ENCODE measurements around the gene CSRNP3.

Gene CSRNP3

DNA sequence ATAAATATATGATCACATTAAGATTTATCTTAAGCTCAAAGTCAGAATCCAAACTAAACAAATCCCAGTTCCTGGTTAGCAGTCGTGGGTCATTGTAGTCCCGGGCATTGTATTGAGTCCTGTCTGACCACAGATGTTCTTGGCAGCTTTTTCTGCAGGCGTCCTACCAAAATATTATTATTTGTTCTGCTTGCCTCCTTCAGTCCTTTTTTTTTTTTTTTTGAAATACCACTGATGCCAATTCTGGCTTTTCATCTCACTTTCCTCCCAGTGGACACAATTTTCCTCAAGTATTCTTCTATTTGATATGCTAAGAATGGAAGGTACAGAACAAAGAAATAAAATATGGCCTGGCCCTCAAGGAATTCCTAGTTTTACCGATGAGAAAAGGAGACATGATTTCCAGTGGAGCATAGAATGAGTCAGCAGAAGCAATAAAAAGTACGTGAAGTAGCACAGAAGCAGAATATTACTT lies 151.6 kb downstream of the CSRNP3 start:
- DNase-seq, result no peak
- in situ Hi-C loops (cut with MboI; ENCODE audit: low pct_unique_long_range_greater_than_20kb, low sequenced_read_pairs), result no loop called here

DNA sequence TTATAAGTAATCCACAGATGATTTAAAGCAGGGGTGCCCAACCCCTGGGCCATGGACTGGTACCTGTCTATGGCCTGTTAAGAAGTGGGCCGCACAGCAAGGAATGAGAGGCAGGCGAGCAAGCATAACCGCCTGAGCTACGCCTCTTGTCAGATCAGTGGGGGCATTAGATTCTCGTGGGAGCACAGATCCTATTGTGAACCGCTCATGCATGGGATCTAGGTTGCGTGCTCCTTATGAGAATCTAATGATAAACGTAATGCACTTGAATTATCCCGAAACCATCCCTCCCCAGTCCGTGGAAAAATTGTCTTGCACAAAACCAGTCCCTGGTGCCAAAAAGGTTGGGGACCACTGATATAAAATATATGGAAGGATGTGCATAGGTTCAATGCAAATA lies 153.7 kb downstream of the CSRNP3 start:
- in situ Hi-C loops (cut with MboI; ENCODE audit: low pct_unique_long_range_greater_than_20kb, low sequenced_read_pairs), result no loop called here
- no peak for DNase-seq

DNA sequence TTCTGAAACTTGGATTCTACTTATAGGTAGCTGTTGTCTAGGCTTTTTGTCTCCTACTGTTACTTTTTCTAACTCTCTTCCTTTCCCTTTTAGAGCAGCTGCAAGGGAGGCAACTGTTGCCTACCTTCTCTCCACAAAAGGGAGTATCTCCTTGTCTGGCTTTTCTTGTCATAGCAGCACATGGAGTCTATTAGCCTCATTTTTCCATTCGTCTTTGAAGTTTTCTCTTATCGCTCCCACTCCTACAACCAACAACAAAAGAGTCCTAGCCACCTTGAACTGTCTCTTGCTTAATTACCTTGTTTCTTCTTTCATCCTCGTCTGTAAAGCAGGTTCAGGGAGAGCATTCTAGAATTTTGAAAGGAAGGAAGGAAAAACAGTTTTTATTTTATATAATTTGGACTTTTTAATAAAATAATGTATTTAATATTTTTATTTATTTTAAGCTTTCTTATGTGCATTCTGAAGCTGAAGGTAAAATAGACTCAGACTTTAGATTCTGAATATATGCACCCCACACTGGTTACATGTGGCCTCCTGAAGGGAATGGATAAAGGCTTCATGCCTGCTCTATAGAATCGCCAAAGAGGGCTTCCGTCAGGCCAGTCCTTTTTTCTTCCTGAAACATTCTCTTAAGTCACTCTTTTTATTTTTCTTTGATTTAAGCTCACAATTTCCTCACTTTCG lies 154.4 kb downstream of the CSRNP3 start:
- no peak for DNase-seq
- in situ Hi-C loops (cut with MboI; ENCODE audit: low pct_unique_long_range_greater_than_20kb, low sequenced_read_pairs), result no loop called here

DNA sequence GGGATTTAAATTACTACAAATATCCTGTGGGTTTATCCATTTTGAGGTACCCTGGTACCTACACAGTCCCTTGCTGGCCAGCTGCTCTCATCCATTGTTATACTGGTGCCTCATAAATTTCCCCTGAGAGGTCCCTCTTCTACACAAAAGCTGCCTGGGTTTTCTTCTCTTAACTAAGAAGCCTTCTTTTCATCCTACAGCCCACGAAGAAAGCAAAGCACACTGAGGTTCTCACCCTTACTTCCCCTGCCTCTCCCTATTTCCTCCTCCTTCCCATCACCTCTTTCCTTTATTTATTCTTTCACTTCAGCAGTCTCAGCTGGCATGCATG lies 154.9 kb downstream of the CSRNP3 start:
- DNase-seq, result no peak
- in situ Hi-C loops (cut with MboI; ENCODE audit: low pct_unique_long_range_greater_than_20kb, low sequenced_read_pairs), result no loop called here

DNA sequence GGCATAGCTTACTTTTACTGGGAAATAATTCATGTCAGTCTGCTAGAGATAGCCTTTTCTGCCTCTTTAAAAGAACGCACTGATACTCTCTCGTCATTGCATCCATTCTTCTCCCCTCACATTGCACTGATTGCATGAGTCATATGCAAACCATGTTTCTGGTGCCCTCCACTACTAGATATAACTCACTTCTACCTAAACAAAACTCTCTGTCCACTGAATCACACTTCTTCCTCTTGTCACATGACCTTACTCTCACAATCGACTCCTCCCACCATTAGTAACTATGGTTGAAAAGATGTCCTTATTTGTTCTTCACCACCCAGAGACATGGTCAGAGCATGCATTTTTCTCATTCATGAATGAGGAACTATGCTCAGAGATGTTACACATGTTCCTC lies 158.0 kb downstream of the CSRNP3 start:
- no peak for DNase-seq
- in situ Hi-C loops (cut with MboI; ENCODE audit: low pct_unique_long_range_greater_than_20kb, low sequenced_read_pairs), result no loop called here

DNA sequence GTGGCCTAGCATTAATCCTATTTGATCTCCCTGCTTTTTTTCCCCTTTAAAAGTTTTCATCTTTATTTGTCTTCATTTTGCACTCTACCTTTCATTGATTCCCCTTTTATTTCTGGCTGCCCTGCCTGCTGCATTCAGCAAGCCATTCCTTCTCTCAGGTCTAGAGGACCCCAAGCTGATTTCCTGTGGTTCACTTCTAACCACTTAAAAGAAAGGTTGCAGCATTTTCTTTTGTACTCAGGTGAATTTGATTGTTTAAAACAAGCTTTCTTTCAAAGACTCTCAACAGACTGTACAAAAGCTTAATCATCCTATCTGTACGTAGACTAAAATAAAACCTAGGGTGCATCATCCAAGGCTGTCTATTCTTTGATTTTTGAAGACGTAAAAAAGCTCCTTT lies 160.3 kb downstream of the CSRNP3 start:
- in situ Hi-C loops (cut with MboI; ENCODE audit: low pct_unique_long_range_greater_than_20kb, low sequenced_read_pairs), result no loop called here
- no peak for DNase-seq

DNA sequence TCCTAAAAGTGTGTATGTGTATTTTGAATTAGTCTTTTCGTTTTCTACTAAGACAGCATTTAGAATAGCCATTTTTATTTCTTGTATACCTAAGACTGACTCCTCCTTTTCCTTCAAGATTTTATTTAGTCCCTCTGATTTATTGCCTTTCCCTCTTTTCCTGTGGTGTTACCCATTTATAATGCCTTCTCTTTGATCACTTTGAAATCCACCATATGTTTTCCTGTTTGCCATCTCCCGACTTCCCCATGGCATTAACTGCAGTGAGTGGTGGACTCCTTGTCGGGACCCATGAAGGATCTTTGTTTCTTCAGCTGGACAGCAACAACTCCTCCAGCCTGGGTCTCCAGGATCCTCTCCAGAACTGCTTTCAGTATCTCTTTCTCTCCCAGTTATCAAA lies 160.7 kb downstream of the CSRNP3 start:
- in situ Hi-C loops (cut with MboI; ENCODE audit: low pct_unique_long_range_greater_than_20kb, low sequenced_read_pairs), result no loop called here
- DNase-seq, result no peak

DNA sequence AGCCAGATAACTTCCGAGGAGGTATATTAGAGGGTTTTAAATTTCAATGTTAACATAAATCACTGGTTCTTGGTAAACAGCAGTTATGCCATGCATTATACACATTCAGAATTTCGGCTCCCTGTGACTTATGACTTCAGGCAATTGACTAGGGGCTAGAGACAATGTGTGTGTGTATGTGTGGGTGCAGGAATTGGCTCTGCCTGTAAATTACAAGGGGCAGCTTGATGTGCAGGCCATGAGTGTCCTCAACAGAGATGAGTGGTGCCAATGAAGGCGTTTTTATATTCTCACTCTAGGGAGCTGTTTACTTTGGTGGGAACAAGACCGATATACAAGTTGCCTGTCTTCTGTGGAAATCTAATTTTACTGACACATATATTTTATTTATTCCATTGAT lies 161.6 kb downstream of the CSRNP3 start:
- in situ Hi-C loops (cut with MboI; ENCODE audit: low pct_unique_long_range_greater_than_20kb, low sequenced_read_pairs), result no loop called here
- DNase-seq, result no peak

DNA sequence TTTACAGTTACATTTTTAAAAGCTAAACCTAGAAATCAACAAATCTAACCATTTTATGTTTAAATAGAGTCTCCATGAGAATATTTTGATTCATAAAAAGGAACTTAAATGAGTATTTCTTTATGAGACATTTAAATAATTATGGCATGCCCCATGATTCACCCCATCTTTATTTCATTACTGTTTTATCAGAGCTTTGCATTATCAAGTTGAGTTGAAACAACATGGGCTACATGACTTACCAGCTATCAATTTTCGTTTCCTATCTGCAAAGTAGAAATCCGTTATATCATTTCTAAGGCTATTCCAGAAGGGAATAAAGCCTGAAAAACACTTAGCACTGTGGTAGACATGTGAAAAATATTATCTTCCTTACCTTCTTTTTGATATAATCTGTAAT lies 163.1 kb downstream of the CSRNP3 start:
- DNase-seq, result no peak
- in situ Hi-C loops (cut with MboI; ENCODE audit: low pct_unique_long_range_greater_than_20kb, low sequenced_read_pairs), result no loop called here

DNA sequence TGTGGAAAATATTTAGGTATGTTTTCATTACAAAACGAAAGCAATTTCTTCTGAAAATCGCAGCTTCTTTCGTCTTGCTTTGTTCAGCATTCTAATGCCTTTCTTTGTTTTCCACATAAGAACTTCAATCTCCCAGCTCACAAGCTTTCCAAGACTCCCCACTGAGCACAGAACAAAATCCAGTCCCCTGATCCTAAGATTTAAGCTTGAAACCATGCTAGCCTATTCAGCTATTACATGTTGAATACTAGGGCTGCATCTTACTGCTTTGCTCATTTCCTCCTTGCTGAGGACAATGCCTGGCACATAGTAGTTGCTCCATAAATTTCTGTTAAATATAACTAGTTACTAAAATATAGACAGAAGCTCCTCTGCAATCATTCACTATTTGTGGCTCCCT lies 163.9 kb downstream of the CSRNP3 start:
- in situ Hi-C loops (cut with MboI; ENCODE audit: low pct_unique_long_range_greater_than_20kb, low sequenced_read_pairs), result no loop called here
- no peak for DNase-seq

DNA sequence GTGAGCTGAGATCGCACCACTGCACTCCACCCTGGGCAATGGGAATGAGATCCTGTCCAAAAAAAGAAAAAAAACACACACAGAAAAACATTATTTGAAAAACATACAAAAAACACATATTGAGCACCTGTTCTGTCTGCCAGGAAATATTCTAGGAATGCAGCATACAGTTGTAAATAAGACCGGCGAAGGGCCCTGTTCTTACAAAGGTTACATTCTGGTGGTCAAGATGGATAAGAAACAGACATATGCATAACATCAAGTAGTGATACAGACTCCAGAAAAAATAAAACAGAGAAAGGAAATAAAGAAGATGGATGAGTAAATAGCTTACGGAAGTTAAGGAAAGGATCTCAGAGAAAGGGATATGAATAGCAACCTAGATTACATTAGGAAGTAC lies 164.8 kb downstream of the CSRNP3 start:
- in situ Hi-C loops (cut with MboI; ENCODE audit: low pct_unique_long_range_greater_than_20kb, low sequenced_read_pairs), result no loop called here
- no peak for DNase-seq

DNA sequence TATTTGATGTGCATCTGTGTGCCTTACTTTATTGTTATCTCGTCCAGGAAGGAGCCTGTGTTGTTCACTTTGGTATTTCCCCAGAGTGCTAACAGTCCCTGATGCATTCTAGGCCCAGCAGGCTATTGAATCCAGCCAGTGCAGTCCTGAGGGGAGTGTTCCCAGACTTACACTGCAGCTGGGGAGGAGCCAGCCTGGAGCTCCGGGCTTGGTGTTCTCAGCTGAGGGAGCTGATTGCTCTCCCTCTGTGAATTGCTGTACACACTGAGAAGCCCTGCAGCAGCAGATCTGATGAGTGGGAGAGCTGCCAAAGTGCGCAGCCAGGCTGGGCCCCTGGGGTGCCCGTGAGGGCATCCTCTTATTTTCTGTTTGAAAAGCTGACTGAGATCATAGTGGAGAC lies 165.4 kb downstream of the CSRNP3 start:
- in situ Hi-C loops (cut with MboI; ENCODE audit: low pct_unique_long_range_greater_than_20kb, low sequenced_read_pairs), result no loop called here
- DNase-seq, result no peak

DNA sequence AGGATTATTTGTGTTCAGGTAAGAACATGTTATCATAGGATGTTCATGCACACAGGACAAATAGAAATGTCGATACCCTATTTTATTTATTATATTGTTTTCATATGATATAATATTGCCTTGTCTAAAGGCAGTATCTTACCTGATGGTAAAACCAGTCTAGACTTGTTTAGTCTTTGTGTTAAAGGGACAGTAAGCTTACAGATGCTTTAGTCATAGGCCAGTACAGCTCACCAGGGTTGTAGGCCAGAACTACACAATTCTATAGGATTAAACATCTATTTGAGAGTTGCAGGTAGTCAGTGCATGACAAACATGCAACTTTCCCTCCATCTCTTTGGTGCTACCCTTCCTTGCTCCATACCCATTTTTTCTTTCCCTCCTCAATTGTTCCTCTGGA lies 166.0 kb downstream of the CSRNP3 start:
- in situ Hi-C loops (cut with MboI; ENCODE audit: low pct_unique_long_range_greater_than_20kb, low sequenced_read_pairs), result no loop called here

DNA sequence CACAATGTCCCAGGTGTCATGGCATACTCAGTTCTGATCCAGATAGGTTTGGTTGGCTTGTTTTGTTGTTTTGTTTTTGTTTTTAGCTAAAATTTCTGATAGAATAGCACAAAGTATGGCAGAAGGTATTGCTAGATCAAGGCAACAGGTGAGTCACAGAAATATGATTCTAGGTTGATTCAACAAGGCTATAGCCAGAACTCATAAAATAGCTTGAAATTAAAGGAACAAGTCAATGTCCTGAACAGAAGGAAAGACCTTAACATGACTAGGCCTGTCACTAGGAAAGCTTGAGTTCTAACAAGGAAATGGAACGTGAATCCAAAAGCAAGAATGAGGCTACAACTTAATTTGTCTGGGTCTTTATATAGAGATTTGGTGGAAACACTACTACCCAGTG lies 167.5 kb downstream of the CSRNP3 start:
- no peak for DNase-seq
- in situ Hi-C loops (cut with MboI; ENCODE audit: low pct_unique_long_range_greater_than_20kb, low sequenced_read_pairs), result no loop called here

More for the DNA sequence above, 166.0 kb downstream of the CSRNP3 start:
- DNase-seq, result no peak

DNA sequence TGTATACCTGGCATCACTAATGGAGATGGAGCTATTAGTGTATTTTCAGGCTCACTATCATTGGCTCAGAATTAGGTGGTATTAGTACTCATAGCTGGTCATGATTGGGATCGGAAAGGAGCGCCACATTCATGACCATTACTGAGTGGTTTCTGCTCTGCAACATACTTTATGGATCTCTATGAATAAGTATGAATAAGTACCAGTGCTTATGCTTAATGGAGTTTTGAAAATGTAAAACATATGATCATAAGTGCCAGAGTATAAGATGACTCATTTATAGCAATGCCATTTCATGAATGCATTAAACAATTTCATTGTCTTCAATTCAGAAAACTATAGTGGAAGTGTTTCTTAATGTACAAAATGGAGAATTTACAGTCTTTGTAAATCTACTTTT lies 167.9 kb downstream of the CSRNP3 start:
- in situ Hi-C loops (cut with MboI; ENCODE audit: low pct_unique_long_range_greater_than_20kb, low sequenced_read_pairs), result no loop called here
- DNase-seq, result no peak

DNA sequence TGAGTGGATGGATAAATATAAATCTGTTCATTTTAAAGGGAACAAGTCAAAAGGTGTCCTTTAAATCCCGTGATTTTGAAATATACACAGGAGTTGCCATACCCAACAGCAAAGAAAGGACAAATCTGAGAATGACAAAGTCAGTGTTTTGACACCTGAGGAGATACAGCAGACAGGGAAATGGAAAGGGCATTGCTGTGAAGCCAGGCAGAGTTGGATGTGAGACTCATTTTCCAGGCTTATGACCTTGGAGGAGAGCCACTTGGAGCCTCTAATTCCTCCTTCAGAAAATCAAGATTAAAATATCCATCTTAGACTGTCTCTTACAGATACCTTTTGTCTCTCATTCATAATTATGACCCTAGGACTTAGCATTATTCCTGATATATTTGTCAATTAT lies 170.0 kb downstream of the CSRNP3 start:
- in situ Hi-C loops (cut with MboI; ENCODE audit: low pct_unique_long_range_greater_than_20kb, low sequenced_read_pairs), result no loop called here

DNA sequence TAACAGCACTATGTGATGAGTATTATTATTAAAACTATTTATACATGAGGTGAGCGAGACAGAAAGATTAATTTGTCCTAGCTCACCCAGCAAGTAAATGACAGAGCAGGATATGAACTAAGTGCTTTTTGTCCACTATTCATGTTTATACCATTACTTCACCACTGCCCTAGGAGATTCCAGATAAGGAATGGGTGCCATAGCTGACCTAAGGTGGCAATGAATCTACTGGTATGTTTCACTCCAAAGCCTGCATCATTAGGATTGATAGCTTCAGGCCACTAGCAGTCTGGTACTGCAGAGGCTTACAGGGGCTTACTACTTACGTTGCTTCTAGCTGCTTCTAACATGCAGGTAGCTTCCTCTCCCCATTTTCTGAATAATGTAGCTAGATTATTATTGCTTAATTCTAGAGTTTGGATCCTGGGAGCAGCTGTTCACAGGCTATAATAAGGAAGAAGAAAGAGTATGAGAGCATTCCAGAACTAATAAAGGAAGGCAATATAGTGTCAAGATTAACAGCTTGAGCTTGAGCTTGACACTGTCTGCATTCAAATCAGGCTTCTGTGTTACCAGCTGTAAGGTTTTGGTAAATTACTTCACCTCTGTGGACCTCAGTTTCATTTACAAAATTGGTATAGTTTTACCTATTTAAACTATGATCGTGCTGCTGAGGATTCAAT lies 170.9 kb downstream of the CSRNP3 start:
- in situ Hi-C loops (cut with MboI; ENCODE audit: low pct_unique_long_range_greater_than_20kb, low sequenced_read_pairs), result no loop called here
- no peak for DNase-seq

More for the DNA sequence above, 170.0 kb downstream of the CSRNP3 start:
- no peak for DNase-seq

DNA sequence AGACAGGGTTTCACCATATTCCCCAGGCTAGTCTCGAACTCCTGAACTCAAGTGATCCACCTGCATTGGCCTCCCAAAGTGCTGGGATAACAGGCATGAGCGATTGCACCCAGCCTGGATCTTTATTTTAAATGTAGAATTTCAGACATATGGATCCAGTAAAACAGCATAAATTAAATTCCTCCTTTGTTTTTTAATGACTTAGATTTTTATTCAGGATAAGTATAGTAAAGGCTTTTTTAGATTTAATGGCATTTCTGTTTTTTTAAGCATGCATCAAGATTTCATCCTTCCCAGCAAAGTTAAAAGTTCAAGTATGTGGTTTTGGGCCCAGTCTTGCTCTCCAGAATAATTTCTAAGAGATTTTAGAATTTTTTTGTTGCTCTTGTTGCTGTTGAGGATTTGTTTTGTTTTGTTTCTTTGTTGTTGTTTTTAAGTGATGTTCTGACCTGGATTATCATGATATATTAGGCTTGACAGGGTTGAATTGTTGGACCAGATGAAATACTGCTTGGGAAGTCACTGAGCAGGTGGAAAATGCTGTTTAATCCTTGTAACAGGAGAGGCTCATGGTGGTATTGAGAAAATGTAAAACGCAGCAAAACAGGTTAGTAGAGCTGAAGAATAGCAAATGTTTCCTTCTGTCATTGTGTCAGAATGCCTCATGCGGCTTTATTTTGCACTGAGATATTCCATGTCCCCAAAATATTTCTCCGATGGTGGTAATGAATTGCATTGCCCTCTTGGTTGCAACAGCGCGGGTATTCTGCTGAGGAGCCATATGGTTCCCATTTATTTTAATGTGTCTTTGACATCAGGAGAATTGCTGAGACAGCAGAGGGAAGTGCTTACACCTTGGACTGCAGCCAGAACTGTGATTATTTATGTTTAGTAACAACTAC lies 176.7 kb downstream of the CSRNP3 start:
- no peak for DNase-seq
- in situ Hi-C loops (cut with MboI; ENCODE audit: low pct_unique_long_range_greater_than_20kb, low sequenced_read_pairs), result no loop called here

DNA sequence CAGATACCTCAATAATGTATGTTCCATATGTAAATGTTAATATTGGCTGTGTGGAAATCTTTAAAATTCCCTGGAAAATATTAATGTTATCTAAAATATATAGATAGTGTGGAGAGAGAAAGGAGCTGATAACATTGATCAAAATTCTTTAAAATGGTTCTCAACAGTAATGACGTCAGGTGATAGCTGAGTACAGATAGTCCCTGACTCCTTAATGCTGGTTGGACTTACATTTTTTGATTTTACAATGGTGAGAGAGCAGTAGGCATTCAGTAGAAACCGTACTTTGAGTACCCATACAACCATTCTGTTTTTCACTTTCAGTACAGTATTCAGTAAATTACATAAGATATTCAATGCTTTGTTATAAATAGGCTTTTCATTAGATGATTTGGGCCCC lies 177.9 kb downstream of the CSRNP3 start:
- DNase-seq, result no peak
- in situ Hi-C loops (cut with MboI; ENCODE audit: low pct_unique_long_range_greater_than_20kb, low sequenced_read_pairs), result no loop called here

DNA sequence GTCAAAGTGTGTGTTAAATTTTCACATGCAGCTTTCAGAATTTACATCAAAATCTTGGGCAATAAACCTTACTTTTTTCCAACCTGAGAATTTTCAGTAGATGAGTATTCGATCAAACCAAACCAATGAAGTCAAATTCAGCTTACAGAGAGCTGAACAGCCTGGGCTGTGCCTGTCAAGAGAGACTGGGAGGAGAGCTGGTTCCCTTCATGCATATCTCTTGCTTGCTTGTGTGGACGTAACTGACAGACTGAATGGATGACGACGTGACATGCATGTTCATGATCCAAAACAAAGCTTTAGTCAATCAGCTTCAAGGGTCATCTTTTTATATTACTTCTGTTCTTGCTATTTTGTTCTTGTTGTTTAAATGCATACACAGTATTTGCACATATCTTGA lies 179.3 kb downstream of the CSRNP3 start:
- in situ Hi-C loops (cut with MboI; ENCODE audit: low pct_unique_long_range_greater_than_20kb, low sequenced_read_pairs), result no loop called here
- no peak for DNase-seq
